Measurements from ENCODE around the gene LAT.
"Not testable (repeated sequence)": the region's sequence is repeated elsewhere in the genome, so short reads cannot be mapped to it uniquely, and the experiment has no call there.

LAT gene

GRCh38 chr16:28958216-28958615 is 26.6 kb upstream of the LAT start:
- H3K36me3 ChIP-seq, result peaks cover 76% of the 10 kb centered on the region

GRCh38 chr16:28958836-28959235 is 26.0 kb upstream of the LAT start:
- Histone ChIP-seq H3K9me3 (ENCODE audit: severe bottlenecking) (no peaks in the 10 kb centered on the region), H3K4me3 (ENCODE audit: low read depth, low read length) (no peak overlapping the region), H3K27me3 (ENCODE audit: insufficient read depth, low read depth, severe bottlenecking) (no peaks in the 10 kb centered on the region), H3K27ac (no peak overlapping the region), H3K36me3 (peaks cover 78% of the 10 kb centered on the region)
- no peak for TF ChIP-seq CTCF (IDR thresholded peaks at IDR 0.05; ENCODE audit: low read depth, low read length)
- DNase-seq, result no peak

More at GRCh38 chr16:28958216-28958615, 26.6 kb upstream of the LAT start:
- no peak for DNase-seq
- no peak overlapping the region for H3K27ac ChIP-seq
- H3K9me3 ChIP-seq (ENCODE audit: severe bottlenecking), result no peaks in the 10 kb centered on the region
- no peaks in the 10 kb centered on the region for H3K27me3 ChIP-seq (ENCODE audit: insufficient read depth, low read depth, severe bottlenecking)
- no peak for TF ChIP-seq CTCF (IDR thresholded peaks at IDR 0.05; ENCODE audit: low read depth, low read length)
- H3K4me3 ChIP-seq (ENCODE audit: low read depth, low read length), result no peak overlapping the region

- Histone ChIP-seq H3K36me3 (peaks cover 47% of the 10 kb centered on the region), H3K4me3 (ENCODE audit: low read depth, low read length) (no peak overlapping the region), H3K27me3 (ENCODE audit: insufficient read depth, low read depth, severe bottlenecking) (no peaks in the 10 kb centered on the region), H3K27ac (no peak overlapping the region), H3K9me3 (ENCODE audit: severe bottlenecking) (no peaks in the 10 kb centered on the region)
- DNase-seq, result no peak
- no peak for TF ChIP-seq CTCF (IDR thresholded peaks at IDR 0.05; ENCODE audit: low read depth, low read length)
These were observed 20.8 kb upstream of the LAT start for GRCh38 chr16:28964072-28964471.

GRCh38 chr16:28964496-28964895 is 20.4 kb upstream of the LAT start:
- Histone ChIP-seq H3K36me3 (peaks cover 44% of the 10 kb centered on the region), H3K9me3 (ENCODE audit: severe bottlenecking) (no peaks in the 10 kb centered on the region), H3K4me3 (ENCODE audit: low read depth, low read length) (no peak overlapping the region), H3K27me3 (ENCODE audit: insufficient read depth, low read depth, severe bottlenecking) (no peaks in the 10 kb centered on the region), H3K27ac (no peak overlapping the region)
- DNase-seq, result no peak
- no peak for TF ChIP-seq CTCF (IDR thresholded peaks at IDR 0.05; ENCODE audit: low read depth, low read length)

GRCh38 chr16:28967156-28967555 is 17.7 kb upstream of the LAT start:
- Histone ChIP-seq H3K36me3 (peaks cover 28% of the 10 kb centered on the region), H3K4me3 (ENCODE audit: low read depth, low read length) (no peak overlapping the region), H3K27me3 (ENCODE audit: insufficient read depth, low read depth, severe bottlenecking) (no peaks in the 10 kb centered on the region), H3K9me3 (ENCODE audit: severe bottlenecking) (no peaks in the 10 kb centered on the region), H3K27ac (no peak overlapping the region)
- TF ChIP-seq CTCF (IDR thresholded peaks at IDR 0.05; ENCODE audit: low read depth, low read length), result no peak
- no peak for DNase-seq

GRCh38 chr16:28969696-28970095 is 15.2 kb upstream of the LAT start:
- H3K4me3 ChIP-seq (ENCODE audit: low read depth, low read length); DNase-seq; H3K27me3 ChIP-seq (ENCODE audit: insufficient read depth, low read depth, severe bottlenecking); H3K9me3 ChIP-seq (ENCODE audit: severe bottlenecking); H3K36me3 ChIP-seq; H3K27ac ChIP-seq: not testable (repeated sequence)

Measured in WERI-Rb-1 (cell line).